Suprapubic skin (tissue), 4 donors: Measurements from ENCODE around the gene YTHDF1. TPM values are rescaled to one million over a fixed set of nuclear protein-coding genes. Genes with fewer than 3 reads are reported as not detected.

Experiments used
- DNase-seq, 2 donors: peaks; one replicate each; pipeline ENCODE4 v3.0.0-alpha.2; 2019; ENCODE audit warnings: low spot score in 2 of 2
- H3K27ac ChIP-seq: fragments of 200-600 bp; sonication (generic); one replicate; pipeline ENCODE4 v1.5.1; 2019
- H3K27me3 ChIP-seq: fragments of 200-600 bp; sonication (generic); one replicate; pipeline ENCODE4 v1.5.1; 2019
- H3K36me3 ChIP-seq: fragments of 200-600 bp; sonication (generic); one replicate; pipeline ENCODE4 v1.5.1; 2019
- H3K4me1 ChIP-seq: fragments of 200-600 bp; sonication (generic); one replicate; pipeline ENCODE4 v1.5.1; 2019
- H3K4me3 ChIP-seq: fragments of 200-600 bp; sonication (generic); one replicate; pipeline ENCODE4 v1.5.1; 2019; ENCODE audit warnings: mild to moderate bottlenecking
- H3K9me3 ChIP-seq: fragments of 200-600 bp; sonication (generic); one replicate; pipeline ENCODE4 v1.5.1; 2019
- EP300 ChIP-seq: sonication (generic); formaldehyde crosslinking; IDR thresholded peaks from one replicate; pipeline ENCODE4 v1.6.1; 2017; ENCODE audit warnings: antibody characterized with exemption
- POLR2A ChIP-seq, 2 donors: fragments of 450-650 bp; IDR thresholded peaks; one replicate each; pipeline ENCODE4 v1.6.1; 2017; ENCODE audit warnings: antibody characterized with exemption in 2 of 2, mild to moderate bottlenecking in 2 of 2, moderate library complexity in 2 of 2
- POLR2AphosphoS5 ChIP-seq, 3 donors: sonication (generic); formaldehyde crosslinking; IDR thresholded peaks; one replicate each; pipeline ENCODE4 v1.6.1; 2017; ENCODE audit warnings: antibody characterized with exemption in 3 of 3
- WGBS: methylation state at CpG from one replicate; pipeline ENCODE4 v1.1.5; 2018; 5-methylcytosine and 5-hydroxymethylcytosine counted together
- total RNA-seq, 4 donors: library from RNA; depleted of rRNA; stranded (reverse); fragments of >200 nt; gene quantifications; one replicate each; pipeline ENCODE4 v1.1.0, GENCODE V29; 2016
- TF ChIP-seq, protein P1 (sequence below), 2 donors: fragments of 200-600 bp in 1 of 2; fragments of 450-650 bp in 1 of 2; sonication (generic) in 1 of 2; IDR thresholded peaks; one replicate each; pipeline ENCODE4 v1.5.1; 2016 to 2019; ENCODE audit warnings: antibody characterized with exemption in 2 of 2, mild to moderate bottlenecking in 1 of 2, moderate library complexity in 1 of 2

The YTHDF1 gene
- total RNA-seq, 4 donors from 2014 or later, result 32.7 to 40.6 (median 34.0) TPM

DNA sequence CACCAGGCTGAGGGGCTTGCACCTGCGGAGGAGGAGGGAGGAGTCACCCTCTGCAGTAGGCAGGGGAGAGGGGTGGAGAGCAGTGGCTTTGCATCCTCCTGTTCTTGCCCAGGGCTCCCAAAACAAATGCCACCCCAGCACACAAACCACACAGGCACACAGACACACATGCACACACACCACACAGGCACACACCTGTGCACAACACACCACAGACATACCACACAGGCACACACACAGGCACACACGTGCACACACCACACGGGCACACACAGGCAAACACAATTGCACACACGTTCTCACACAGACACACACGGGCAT, 26.6 kb downstream of the YTHDF1 start:
- 83% methylated on average over 5 of the region's 5 CpGs for WGBS
- Histone ChIP-seq H3K36me3 (no peaks in the 10 kb centered on the region), H3K27ac (no peak overlapping the region), H3K4me3 (no peak overlapping the region), H3K4me1 (no peaks in the 10 kb centered on the region), H3K27me3 (no peaks in the 10 kb centered on the region), H3K9me3 (no peaks in the 10 kb centered on the region)
- no peak for DNase-seq
- TF ChIP-seq POLR2AphosphoS5 (IDR thresholded peaks at IDR 0.05) (no peak), EP300 (no peak), POLR2A (IDR thresholded peaks at IDR 0.05) (no peak)
- TF ChIP-seq, protein P1, sequence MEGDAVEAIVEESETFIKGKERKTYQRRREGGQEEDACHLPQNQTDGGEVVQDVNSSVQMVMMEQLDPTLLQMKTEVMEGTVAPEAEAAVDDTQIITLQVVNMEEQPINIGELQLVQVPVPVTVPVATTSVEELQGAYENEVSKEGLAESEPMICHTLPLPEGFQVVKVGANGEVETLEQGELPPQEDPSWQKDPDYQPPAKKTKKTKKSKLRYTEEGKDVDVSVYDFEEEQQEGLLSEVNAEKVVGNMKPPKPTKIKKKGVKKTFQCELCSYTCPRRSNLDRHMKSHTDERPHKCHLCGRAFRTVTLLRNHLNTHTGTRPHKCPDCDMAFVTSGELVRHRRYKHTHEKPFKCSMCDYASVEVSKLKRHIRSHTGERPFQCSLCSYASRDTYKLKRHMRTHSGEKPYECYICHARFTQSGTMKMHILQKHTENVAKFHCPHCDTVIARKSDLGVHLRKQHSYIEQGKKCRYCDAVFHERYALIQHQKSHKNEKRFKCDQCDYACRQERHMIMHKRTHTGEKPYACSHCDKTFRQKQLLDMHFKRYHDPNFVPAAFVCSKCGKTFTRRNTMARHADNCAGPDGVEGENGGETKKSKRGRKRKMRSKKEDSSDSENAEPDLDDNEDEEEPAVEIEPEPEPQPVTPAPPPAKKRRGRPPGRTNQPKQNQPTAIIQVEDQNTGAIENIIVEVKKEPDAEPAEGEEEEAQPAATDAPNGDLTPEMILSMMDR (IDR thresholded peaks at IDR 0.05), result no peak

DNA sequence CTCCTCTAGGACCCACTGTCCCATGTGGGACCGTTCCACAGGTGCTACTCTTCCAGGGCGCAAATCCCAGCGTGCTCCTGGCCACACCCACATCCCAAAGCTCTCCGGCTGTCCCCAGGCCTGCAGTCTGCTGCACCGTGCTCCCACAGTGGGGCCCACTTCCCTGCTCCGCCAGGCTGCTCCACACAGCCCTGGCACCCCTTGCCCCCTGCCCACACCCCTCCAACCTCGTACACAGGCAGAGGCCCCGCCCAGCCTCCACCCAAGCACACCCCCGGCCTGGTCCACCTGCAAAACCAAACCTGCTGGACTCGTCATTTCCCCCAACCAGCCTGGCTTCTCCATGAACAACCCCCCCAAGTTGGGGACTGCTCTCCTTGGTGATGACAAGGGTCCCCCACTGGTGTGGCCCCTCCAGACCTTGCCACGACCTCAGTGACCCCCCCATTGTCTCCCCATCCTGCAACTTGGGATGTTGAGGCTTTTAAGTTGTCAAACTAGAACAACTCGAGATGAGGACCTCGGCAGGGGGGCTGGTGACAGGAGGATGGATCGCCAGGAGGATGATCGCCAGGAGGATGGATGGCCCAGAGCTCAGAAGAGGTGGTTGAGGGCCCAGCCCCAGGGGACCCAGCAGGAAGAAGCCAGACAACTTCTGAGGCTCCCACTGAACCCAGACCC, 27.1 kb downstream of the YTHDF1 start:
- Histone ChIP-seq H3K27me3 (no peaks in the 10 kb centered on the region), H3K9me3 (no peaks in the 10 kb centered on the region), H3K4me3 (no peak overlapping the region), H3K27ac (no peak overlapping the region), H3K4me1 (no peaks in the 10 kb centered on the region), H3K36me3 (no peaks in the 10 kb centered on the region)
- no peak for DNase-seq
- 51% methylated on average over 9 of the region's 15 CpGs for WGBS
- TF ChIP-seq POLR2AphosphoS5 (IDR thresholded peaks at IDR 0.05) (no peak), POLR2A (IDR thresholded peaks at IDR 0.05) (no peak), EP300 (no peak)
- TF ChIP-seq, protein P1 (IDR thresholded peaks at IDR 0.05), result no peak

DNA sequence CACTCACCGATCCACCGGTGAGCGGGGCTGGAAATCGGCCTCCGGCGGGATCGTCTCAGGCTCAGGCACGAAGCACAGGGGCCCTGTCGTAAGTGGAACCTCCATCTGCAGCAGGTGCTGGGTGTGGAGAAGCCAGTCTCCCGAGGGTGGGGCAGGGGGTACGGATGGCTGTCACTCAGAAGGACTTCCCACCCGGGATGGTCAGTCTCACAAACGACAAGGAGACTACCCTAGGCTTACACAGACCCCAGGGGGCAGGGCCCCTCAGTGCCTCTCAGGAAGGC, 27.8 kb downstream of the YTHDF1 start:
- Histone ChIP-seq H3K4me1 (no peaks in the 10 kb centered on the region), H3K36me3 (no peaks in the 10 kb centered on the region), H3K27me3 (peaks cover 5% of the 10 kb centered on the region), H3K27ac (no peak overlapping the region), H3K9me3 (no peaks in the 10 kb centered on the region), H3K4me3 (no peak overlapping the region)
- 40% methylated on average over 1 of the region's 13 CpGs for WGBS
- DNase-seq, result no peak
- TF ChIP-seq, protein P1 (IDR thresholded peaks at IDR 0.05), result no peak
- no peak for TF ChIP-seq POLR2AphosphoS5 (IDR thresholded peaks at IDR 0.05)
- TF ChIP-seq POLR2A (IDR thresholded peaks at IDR 0.05), result no peak
- TF ChIP-seq EP300, result no peak

DNA sequence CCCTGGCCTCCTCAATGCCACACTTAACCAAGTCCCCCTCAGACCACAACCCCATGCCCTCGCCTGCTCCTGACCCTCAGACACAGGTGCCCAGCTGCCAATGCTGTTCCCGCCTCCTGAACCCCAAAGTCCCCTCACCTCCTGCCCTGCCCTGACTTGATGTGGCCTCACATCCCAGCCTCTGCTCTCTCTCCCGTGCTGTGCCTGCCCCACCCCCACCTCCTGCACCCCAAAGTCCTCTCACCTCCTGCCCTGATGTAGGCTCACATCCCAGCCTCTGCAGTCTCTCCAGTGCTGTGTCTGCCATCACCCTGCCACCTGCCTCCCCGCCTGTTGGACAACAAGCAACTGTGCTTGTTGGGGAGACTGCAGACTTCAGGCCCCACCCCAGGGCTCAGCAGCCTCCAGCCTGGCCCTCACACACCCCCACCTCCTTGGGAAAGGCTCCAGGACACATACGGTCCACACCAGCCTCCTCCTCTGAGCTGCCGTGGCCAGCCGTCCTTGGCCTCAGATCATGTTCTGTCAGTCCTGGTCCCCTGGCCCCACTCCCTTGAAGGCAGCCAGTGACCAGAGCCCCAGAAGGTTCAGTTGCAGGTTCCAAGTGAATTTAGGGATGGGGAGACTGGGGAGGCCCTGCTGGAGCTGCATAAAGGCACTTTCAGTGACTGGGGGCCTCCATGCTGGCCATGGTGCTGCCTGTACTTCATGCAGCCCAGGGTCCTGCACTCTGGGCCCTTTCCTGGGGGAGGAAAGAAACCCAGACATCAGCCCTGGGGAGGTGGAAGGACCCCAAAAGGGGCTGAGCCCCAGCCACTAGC, 28.4 kb downstream of the YTHDF1 start:
- TF ChIP-seq, protein P1 (IDR thresholded peaks at IDR 0.05), result no peak
- TF ChIP-seq POLR2A (IDR thresholded peaks at IDR 0.05), result no peak
- TF ChIP-seq POLR2AphosphoS5 (IDR thresholded peaks at IDR 0.05), result no peak
- TF ChIP-seq EP300, result no peak
- 81% methylated on average over 7 of the region's 7 CpGs for WGBS
- Histone ChIP-seq H3K4me3 (no peak overlapping the region), H3K27me3 (peaks cover 10% of the 10 kb centered on the region), H3K9me3 (no peaks in the 10 kb centered on the region), H3K27ac (no peak overlapping the region), H3K36me3 (no peaks in the 10 kb centered on the region), H3K4me1 (no peaks in the 10 kb centered on the region)
- no peak for DNase-seq

DNA sequence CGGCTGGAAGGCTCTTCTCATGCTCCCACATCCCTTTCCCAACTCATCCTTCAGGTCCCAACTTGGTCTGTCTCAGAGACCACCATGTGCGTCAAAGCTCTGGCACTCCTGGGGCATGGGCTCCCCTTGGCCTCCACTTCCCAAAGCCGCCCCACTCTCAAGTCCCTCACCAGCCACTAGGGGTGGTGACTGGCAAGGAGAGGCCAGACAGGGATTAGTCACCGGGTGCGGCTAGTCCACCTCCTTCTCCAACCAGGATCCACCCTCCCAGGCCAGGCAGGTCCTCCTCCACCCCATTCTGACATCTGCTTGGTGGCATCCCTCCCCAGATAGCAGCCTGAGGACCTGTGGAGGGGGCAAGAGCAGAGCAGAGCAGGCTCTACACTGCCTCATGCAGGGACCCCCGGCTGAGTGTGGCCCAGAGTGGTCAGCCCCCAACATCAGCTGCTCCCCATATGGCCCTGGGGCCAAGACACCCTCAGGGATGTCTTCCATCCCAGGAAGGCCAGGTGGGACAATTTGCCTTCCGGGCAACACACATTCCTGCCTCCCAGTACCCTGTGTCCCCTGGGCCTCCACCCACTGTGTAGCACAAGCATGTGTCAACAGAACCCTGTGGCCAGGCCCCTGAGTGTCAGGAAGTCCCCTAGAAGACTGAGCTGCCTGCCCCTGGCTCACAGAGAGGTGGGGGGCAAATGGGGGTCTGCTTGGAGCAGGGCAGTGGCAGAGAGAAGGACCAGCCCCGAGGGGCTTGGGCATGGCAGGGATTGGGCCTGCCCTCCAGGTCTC, 29.2 kb downstream of the YTHDF1 start:
- Histone ChIP-seq H3K36me3 (no peaks in the 10 kb centered on the region), H3K27ac (no peak overlapping the region), H3K27me3 (peaks cover 19% of the 10 kb centered on the region), H3K9me3 (no peaks in the 10 kb centered on the region), H3K4me1 (no peaks in the 10 kb centered on the region), H3K4me3 (no peak overlapping the region)
- DNase-seq, result no peak
- WGBS, result 80% methylated on average over 6 of the region's 8 CpGs
- TF ChIP-seq EP300 (no peak), POLR2AphosphoS5 (IDR thresholded peaks at IDR 0.05) (no peak), POLR2A (IDR thresholded peaks at IDR 0.05) (no peak)
- TF ChIP-seq, protein P1 (IDR thresholded peaks at IDR 0.05), result no peak
